ENCODE measurements around the gene CHCHD6. TPM values are rescaled to one million over a fixed set of nuclear protein-coding genes. Genes with fewer than 3 reads are reported as not detected.

Gene CHCHD6
- total RNA-seq, 1 donor from 2014 or later = 17.2 TPM

DNA sequence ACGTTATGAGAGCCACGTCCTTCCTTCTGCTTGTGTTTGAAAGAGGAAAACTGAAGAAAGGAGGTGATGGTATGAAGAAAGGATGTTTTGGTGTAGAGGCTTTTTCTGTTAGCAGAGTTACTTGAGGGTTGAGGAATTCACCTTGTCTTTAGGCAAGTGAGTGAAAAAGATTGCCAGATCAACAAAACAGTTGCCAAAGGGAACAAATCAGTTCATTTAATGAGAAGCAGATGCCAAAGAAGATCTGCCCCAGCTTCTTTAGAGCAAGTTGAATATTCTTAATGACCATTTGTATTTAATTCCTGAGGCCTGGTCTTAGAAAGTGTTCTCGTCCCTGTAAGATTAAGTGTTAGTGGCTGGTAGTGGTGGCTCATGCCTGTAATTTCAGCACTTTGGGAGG is 2.6 kb downstream of the CHCHD6 start:
- TF ChIP-seq, protein P1, sequence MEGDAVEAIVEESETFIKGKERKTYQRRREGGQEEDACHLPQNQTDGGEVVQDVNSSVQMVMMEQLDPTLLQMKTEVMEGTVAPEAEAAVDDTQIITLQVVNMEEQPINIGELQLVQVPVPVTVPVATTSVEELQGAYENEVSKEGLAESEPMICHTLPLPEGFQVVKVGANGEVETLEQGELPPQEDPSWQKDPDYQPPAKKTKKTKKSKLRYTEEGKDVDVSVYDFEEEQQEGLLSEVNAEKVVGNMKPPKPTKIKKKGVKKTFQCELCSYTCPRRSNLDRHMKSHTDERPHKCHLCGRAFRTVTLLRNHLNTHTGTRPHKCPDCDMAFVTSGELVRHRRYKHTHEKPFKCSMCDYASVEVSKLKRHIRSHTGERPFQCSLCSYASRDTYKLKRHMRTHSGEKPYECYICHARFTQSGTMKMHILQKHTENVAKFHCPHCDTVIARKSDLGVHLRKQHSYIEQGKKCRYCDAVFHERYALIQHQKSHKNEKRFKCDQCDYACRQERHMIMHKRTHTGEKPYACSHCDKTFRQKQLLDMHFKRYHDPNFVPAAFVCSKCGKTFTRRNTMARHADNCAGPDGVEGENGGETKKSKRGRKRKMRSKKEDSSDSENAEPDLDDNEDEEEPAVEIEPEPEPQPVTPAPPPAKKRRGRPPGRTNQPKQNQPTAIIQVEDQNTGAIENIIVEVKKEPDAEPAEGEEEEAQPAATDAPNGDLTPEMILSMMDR (IDR thresholded peaks at IDR 0.05; ENCODE audit: partially characterized antibody, unreplicated experiment) = no peak
- Mint-ChIP-seq H3K4me1 (ENCODE audit: low read depth, unreplicated experiment) (peaks cover 14% of the 10 kb centered on the region), H3K27ac (ENCODE audit: unreplicated experiment) (no peak overlapping the region), H3K9me3 (ENCODE audit: unreplicated experiment) (peaks cover 3% of the 10 kb centered on the region), H3K27me3 (ENCODE audit: unreplicated experiment) (peaks cover 10% of the 10 kb centered on the region), H3K4me3 (ENCODE audit: unreplicated experiment) (no peak overlapping the region), H3K36me3 (ENCODE audit: unreplicated experiment) (no peaks in the 10 kb centered on the region)
- DNase-seq = no peak

DNA sequence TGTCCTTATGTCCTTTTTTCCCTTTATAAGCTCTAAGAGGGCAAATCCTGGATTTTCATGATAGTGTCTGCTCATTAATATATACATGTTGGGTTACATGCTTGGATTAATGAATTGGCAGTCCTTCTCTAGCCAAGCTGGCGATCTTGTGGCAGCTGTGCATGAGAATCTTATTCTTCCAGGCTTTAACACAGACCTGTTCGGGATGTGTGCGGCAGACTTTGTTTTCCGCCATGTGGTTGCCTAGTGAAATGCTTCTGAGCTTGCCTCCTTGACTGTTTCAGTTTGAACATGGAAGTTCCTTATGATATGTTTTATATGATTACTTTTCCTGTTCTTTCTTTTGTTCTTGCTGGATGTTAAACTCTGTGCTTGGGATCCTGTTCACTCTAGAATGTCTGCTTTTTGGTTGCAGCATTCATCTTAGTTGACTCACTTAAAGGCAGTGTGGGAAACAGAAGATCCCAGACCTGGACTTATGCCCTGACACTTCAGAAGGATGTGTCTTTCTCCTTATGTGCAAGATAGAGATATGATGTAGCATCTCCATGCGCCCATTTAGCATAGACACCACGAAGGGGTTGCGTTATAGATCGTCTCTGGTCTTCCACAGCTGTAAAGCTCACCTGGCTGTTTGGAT is 7.2 kb downstream of the CHCHD6 start:
- no peak overlapping the region for H3K4me3 Mint-ChIP-seq (ENCODE audit: unreplicated experiment)
- peaks cover 33% of the 10 kb centered on the region for H3K4me1 Mint-ChIP-seq (ENCODE audit: low read depth, unreplicated experiment)
- H3K27ac Mint-ChIP-seq (ENCODE audit: unreplicated experiment) = no peak overlapping the region
- no peak for DNase-seq
- H3K9me3 Mint-ChIP-seq (ENCODE audit: unreplicated experiment) = peaks cover 3% of the 10 kb centered on the region
- no peaks in the 10 kb centered on the region for H3K36me3 Mint-ChIP-seq (ENCODE audit: unreplicated experiment)
- peaks cover 7% of the 10 kb centered on the region for H3K27me3 Mint-ChIP-seq (ENCODE audit: unreplicated experiment)
- TF ChIP-seq, protein P1 (IDR thresholded peaks at IDR 0.05; ENCODE audit: partially characterized antibody, unreplicated experiment) = no peak

DNA sequence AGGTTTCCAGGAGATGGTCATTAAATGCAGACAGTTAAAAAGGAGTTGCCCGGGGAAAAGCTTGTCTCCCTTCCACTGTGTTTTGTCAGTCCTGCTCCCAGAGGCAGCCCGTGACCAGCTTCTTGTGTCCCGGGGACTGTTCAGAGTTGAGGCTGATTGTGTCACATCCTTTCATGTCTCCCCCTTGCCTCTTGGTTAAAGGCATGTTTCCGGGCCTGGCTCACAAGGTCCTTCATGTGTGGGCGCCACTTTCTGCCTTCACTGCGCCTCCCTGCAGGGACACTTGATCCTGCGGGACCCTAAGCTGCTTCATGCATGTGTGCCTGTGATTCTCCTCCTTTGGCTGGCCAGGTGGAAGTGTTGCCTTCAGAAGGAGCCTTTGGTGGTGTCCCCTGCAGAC is 9.2 kb downstream of the CHCHD6 start:
- Mint-ChIP-seq H3K27me3 (ENCODE audit: unreplicated experiment) (peaks cover 8% of the 10 kb centered on the region), H3K4me1 (ENCODE audit: low read depth, unreplicated experiment) (peaks cover 33% of the 10 kb centered on the region), H3K36me3 (ENCODE audit: unreplicated experiment) (no peaks in the 10 kb centered on the region), H3K4me3 (ENCODE audit: unreplicated experiment) (no peak overlapping the region), H3K27ac (ENCODE audit: unreplicated experiment) (no peak overlapping the region), H3K9me3 (ENCODE audit: unreplicated experiment) (peaks cover 4% of the 10 kb centered on the region)
- DNase-seq = no peak
- TF ChIP-seq, protein P1 (IDR thresholded peaks at IDR 0.05; ENCODE audit: partially characterized antibody, unreplicated experiment) = no peak

DNA sequence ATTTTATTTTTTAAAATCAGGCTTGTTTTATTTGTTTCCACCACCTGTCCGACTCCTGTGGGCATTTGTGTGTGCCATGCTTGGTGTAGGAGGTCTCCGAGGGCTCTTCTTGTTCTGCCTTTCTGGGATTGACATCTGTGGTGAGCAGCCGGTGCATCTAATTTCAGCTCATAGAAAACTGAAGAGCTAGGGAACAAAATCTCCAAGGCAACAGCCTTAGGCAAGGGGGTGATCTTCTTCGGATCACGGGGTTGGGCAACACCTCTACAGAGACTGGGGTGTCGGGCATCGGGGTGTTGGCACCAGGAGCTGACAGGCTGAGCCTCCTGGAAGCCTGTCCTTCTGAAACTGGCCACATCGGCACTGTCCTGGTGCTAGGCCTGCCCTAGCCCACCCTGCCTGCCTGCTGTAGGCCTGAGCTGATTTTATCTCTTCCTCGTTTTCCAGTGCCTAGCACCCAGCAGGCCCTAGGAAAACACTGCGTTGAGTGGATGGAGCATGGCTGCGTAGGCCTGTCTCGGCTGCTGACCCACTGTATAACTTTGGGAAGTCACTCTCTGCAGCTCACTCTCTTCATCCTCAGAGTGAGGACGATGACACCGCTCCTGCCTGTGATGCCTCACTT is 10.3 kb downstream of the CHCHD6 start:
- Mint-ChIP-seq H3K9me3 (ENCODE audit: unreplicated experiment) (peaks cover 4% of the 10 kb centered on the region), H3K4me1 (ENCODE audit: low read depth, unreplicated experiment) (peaks cover 33% of the 10 kb centered on the region), H3K4me3 (ENCODE audit: unreplicated experiment) (peak overlapping the region; percentile 25), H3K36me3 (ENCODE audit: unreplicated experiment) (no peaks in the 10 kb centered on the region), H3K27me3 (ENCODE audit: unreplicated experiment) (peaks cover 8% of the 10 kb centered on the region), H3K27ac (ENCODE audit: unreplicated experiment) (peak overlapping the region; percentile 59)
- TF ChIP-seq, protein P1 (IDR thresholded peaks at IDR 0.05; ENCODE audit: partially characterized antibody, unreplicated experiment) = no peak
- DNase-seq = no peak

DNA sequence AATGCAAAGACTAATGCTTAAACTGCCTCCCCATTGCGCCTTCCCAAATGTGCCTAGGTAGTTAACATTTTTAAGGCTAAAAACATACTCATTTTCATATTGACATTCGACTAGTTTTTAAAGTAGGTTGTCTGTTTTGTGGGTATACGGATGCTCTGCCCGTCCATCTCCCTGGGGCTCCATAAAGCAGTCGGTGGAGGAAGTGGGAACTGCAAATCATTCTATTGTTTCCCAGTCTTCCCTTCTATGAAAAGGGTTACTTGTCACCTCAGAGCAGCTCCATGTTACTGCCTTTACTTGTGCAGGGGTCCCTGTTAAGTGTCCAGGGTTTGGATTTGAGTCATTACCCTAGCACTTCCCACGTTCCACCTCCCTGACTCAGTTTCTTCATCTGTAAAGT is 10.9 kb downstream of the CHCHD6 start:
- Mint-ChIP-seq H3K9me3 (ENCODE audit: unreplicated experiment) (peaks cover 4% of the 10 kb centered on the region), H3K4me3 (ENCODE audit: unreplicated experiment) (peak overlapping the region; percentile 21), H3K27me3 (ENCODE audit: unreplicated experiment) (peaks cover 8% of the 10 kb centered on the region), H3K27ac (ENCODE audit: unreplicated experiment) (peak overlapping the region; percentile 59), H3K36me3 (ENCODE audit: unreplicated experiment) (no peaks in the 10 kb centered on the region), H3K4me1 (ENCODE audit: low read depth, unreplicated experiment) (peaks cover 33% of the 10 kb centered on the region)
- TF ChIP-seq, protein P1 (IDR thresholded peaks at IDR 0.05; ENCODE audit: partially characterized antibody, unreplicated experiment) = peak; percentile 17
- DNase-seq = no peak
